ENCODE measurements around the gene CD209. TPM values are rescaled to one million over a fixed set of nuclear protein-coding genes. Genes with fewer than 3 reads are reported as not detected.
A peak's percentile ranks its signal among the peaks of the same experiment; 100 is the strongest.

CD209 gene
- total RNA-seq, 6 experiments from 2014 or later, result not detected

GRCh38 chr19:7742575-7742974, 4.8 kb downstream of the CD209 start:
- Mint-ChIP-seq H3K4me1 (ENCODE audit: low read depth) (no peaks in the 10 kb centered on the region), H3K4me3 (no peak overlapping the region), H3K9me3 (no peaks in the 10 kb centered on the region), H3K27me3 (ENCODE audit: insufficient read depth) (peaks cover 18% of the 10 kb centered on the region), H3K36me3 (ENCODE audit: low read depth) (no peaks in the 10 kb centered on the region), H3K27ac (no peak overlapping the region)
- no peak for DNase-seq
- TF ChIP-seq, protein P1, sequence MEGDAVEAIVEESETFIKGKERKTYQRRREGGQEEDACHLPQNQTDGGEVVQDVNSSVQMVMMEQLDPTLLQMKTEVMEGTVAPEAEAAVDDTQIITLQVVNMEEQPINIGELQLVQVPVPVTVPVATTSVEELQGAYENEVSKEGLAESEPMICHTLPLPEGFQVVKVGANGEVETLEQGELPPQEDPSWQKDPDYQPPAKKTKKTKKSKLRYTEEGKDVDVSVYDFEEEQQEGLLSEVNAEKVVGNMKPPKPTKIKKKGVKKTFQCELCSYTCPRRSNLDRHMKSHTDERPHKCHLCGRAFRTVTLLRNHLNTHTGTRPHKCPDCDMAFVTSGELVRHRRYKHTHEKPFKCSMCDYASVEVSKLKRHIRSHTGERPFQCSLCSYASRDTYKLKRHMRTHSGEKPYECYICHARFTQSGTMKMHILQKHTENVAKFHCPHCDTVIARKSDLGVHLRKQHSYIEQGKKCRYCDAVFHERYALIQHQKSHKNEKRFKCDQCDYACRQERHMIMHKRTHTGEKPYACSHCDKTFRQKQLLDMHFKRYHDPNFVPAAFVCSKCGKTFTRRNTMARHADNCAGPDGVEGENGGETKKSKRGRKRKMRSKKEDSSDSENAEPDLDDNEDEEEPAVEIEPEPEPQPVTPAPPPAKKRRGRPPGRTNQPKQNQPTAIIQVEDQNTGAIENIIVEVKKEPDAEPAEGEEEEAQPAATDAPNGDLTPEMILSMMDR (IDR thresholded peaks at IDR 0.05), result no peak

DNA sequence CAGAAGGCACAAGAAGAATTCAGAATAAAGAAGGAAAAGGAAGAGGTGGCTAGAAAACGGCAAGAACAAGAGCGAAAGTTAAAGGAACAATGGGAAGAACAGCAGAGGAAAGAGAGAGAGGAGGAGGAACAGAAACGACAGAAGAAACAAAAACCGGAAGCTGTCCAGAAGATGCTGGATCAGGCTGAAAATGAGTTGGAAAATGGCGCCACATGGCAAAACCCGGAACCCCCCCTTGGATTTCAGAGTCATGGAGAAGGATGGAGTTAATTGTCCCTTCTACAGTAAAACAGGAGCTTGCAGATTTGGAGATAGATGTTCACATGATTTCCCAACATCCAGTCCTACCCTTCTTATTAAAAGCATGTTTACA, 6.7 kb downstream of the CD209 start:
- TF ChIP-seq, protein P1 (IDR thresholded peaks at IDR 0.05), result no peak
- H3K27ac Mint-ChIP-seq, result no peak overlapping the region
- DNase-seq, result no peak
- peaks cover 22% of the 10 kb centered on the region for H3K27me3 Mint-ChIP-seq (ENCODE audit: insufficient read depth)
- H3K4me3 Mint-ChIP-seq, result peak overlapping the region; percentile 26; the same call in 1 of the 2 replicates
- H3K4me1 Mint-ChIP-seq (ENCODE audit: low read depth), result no peaks in the 10 kb centered on the region
- no peaks in the 10 kb centered on the region for H3K36me3 Mint-ChIP-seq (ENCODE audit: low read depth)
- H3K9me3 Mint-ChIP-seq, result no peaks in the 10 kb centered on the region

GRCh38 chr19:7739801-7740681, 7.3 kb downstream of the CD209 start:
- no peak for DNase-seq
- H3K36me3 Mint-ChIP-seq (ENCODE audit: low read depth), result no peaks in the 10 kb centered on the region

DNA sequence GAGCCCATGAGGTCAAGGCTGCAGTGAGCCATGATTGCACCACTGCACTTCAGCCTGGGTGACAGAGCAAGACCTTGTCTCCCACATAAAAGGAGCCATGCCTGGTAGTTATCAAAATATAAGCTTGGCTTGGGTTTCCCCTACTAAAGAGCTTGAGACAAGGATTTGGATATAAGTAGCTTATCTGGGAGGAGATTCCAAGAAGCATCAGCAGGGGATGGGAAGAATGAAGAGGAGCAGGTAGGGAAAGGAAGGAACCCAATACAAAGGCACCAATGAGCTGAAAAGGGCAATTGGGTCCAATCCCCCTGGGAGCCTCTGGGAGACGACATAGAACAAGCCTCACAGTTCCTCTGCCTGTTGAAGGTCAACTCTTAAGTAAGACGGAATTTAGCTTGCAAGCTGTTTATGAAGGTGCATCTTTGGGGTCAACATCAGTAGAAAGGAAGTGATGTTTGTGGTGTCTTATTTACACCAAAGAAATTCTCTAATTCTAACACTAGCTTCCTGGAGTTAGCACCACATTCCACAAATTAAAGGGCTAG, 8.1 kb downstream of the CD209 start:
- no peaks in the 10 kb centered on the region for H3K36me3 Mint-ChIP-seq (ENCODE audit: low read depth)
- H3K27ac Mint-ChIP-seq, result no peak overlapping the region
- TF ChIP-seq, protein P1 (IDR thresholded peaks at IDR 0.05), result no peak
- no peaks in the 10 kb centered on the region for H3K4me1 Mint-ChIP-seq (ENCODE audit: low read depth)
- no peak overlapping the region for H3K4me3 Mint-ChIP-seq
- no peak for DNase-seq
- peaks cover 22% of the 10 kb centered on the region for H3K27me3 Mint-ChIP-seq (ENCODE audit: insufficient read depth)
- no peaks in the 10 kb centered on the region for H3K9me3 Mint-ChIP-seq

More at GRCh38 chr19:7739801-7740681, 7.3 kb downstream of the CD209 start:
- Mint-ChIP-seq H3K4me3 (peak overlapping the region; percentile 26; the same call in 1 of the 2 replicates), H3K27ac (no peak overlapping the region), H3K27me3 (ENCODE audit: insufficient read depth) (peaks cover 22% of the 10 kb centered on the region), H3K9me3 (no peaks in the 10 kb centered on the region), H3K4me1 (ENCODE audit: low read depth) (no peaks in the 10 kb centered on the region)
- TF ChIP-seq, protein P1 (IDR thresholded peaks at IDR 0.05), result no peak

DNA sequence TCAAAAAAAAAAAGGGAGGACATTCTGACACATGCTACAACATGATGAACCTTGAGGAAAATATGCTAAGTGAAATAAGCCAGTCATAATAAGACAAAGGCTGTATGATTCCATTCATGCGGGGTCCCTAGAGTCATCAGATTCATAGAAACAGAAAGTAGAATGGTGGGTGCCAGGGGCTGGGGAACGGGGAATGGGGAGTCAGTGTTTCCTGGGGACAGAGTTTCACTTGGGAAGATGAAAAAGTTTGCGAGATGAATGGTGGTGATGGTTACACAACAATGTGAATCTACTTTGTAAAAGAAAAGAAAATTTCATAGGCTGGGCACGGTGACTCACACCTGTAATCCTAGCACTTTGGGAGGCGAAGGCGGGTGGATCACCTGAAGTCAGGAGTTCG, 9.3 kb downstream of the CD209 start:
- Mint-ChIP-seq H3K36me3 (ENCODE audit: low read depth) (no peaks in the 10 kb centered on the region), H3K9me3 (no peaks in the 10 kb centered on the region), H3K27ac (no peak overlapping the region), H3K27me3 (ENCODE audit: insufficient read depth) (peaks cover 18% of the 10 kb centered on the region), H3K4me3 (no peak overlapping the region), H3K4me1 (ENCODE audit: low read depth) (no peaks in the 10 kb centered on the region)
- no peak for DNase-seq
- TF ChIP-seq, protein P1 (IDR thresholded peaks at IDR 0.05), result no peak

All from HFFc6 (cell line).